Retinal pigment epithelial cell (primary cell): ENCODE data around the gene ZSWIM3.

Experiments used
- DNase-seq: peaks from one replicate; pipeline ENCODE4 v3.0.0-alpha.2; 2010; ENCODE audit warnings: low read depth
- H3K4me3 ChIP-seq: 2 replicates; pipeline ENCODE4 v1.5.1; 2011; ENCODE audit warnings: mild to moderate bottlenecking, low read length, control low read depth, moderate library complexity
- TF ChIP-seq, protein P1 (sequence below): conservative IDR thresholded peaks from 2 replicates; pipeline ENCODE4 v1.5.1; 2011; ENCODE audit warnings: low read depth, low read length, control low read depth, inconsistent platforms

The ZSWIM3 gene

GRCh38 chr20:45902199-45902701, 44.8 kb downstream of the ZSWIM3 start:
- DNase-seq: no peak
- TF ChIP-seq, protein P1, sequence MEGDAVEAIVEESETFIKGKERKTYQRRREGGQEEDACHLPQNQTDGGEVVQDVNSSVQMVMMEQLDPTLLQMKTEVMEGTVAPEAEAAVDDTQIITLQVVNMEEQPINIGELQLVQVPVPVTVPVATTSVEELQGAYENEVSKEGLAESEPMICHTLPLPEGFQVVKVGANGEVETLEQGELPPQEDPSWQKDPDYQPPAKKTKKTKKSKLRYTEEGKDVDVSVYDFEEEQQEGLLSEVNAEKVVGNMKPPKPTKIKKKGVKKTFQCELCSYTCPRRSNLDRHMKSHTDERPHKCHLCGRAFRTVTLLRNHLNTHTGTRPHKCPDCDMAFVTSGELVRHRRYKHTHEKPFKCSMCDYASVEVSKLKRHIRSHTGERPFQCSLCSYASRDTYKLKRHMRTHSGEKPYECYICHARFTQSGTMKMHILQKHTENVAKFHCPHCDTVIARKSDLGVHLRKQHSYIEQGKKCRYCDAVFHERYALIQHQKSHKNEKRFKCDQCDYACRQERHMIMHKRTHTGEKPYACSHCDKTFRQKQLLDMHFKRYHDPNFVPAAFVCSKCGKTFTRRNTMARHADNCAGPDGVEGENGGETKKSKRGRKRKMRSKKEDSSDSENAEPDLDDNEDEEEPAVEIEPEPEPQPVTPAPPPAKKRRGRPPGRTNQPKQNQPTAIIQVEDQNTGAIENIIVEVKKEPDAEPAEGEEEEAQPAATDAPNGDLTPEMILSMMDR: no peak
- H3K4me3 ChIP-seq: no peak overlapping the region

DNA sequence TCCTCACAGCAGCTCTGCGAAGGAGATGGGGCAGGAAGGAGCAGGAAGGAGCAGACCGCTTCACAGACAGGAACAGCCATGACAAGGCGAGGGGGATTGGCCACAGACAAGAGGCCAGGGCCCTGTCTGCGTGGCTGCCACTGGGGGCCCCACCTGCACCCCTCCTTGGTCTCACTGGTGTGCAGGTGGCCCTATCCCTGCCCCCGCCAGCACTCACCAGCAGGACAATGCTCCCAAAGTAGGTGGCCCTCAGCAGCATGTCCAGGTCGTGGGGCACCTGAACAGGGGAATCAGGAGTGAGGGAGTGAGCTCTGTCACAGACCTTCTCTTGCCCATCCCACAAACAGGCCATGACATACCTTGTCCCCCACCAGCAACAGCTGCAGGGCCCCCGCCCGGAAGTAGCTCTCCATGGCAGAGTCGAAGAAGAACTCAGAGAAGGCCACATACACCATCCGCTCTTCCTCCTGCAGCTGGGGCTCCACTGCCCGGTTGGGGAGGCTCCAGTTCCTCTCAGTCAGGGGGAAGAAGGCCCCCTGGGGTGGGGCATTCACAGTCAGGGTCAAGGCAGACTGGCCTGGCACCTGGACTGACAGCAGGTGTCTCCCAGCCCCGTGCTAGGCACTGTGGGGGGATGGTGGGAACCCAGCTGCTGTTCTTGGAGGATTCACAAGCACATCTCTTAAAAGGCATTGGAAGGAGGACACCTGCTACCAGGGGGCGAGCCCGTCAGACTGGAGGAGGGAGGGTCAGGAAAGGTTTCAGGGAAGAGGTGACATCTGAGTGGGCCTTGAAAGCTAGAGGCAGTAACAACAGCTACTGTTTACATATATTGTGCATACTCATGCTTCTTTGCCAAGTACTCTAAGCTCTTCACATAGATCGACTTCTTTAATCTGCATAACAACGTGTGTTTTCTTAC, 47.4 kb downstream of the ZSWIM3 start:
- TF ChIP-seq, protein P1: no peak
- no peak for DNase-seq

DNA sequence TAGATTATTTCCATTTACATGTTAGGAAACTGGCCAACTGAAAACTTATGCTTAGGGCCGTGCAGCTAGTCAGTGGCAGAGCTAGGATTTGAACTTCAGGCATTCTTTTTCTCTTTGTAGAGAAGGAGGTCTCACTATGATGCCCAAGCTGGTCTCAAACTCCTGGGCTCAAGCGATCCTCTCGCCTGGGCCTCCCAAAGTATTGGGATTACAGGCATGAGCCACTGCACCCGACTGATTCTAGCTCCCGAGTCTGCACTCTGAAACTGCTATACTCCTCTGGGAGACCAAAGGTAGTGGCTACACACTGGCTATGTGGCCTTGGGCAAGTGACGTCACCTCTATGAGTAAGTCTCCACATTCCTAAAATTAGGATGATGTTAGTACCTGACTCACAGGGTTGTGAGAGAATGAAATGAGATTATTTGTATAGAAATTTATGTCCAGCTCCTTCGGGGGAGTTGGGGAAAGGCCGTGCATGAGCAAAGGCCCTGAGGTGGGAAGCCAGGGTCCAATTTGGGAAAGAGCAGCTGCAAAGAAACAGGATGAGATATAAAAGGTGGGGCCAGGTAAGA, 48.2 kb downstream of the ZSWIM3 start:
- TF ChIP-seq, protein P1: no peak
- no peak for DNase-seq
- H3K4me3 ChIP-seq: no peak overlapping the region

More for the DNA sequence above, 47.4 kb downstream of the ZSWIM3 start:
- H3K4me3 ChIP-seq: no peak overlapping the region

GRCh38 chr20:45907219-45907948, 50.0 kb downstream of the ZSWIM3 start:
- TF ChIP-seq, protein P1: no peak
- no peak for DNase-seq
- H3K4me3 ChIP-seq: no peak overlapping the region

DNA sequence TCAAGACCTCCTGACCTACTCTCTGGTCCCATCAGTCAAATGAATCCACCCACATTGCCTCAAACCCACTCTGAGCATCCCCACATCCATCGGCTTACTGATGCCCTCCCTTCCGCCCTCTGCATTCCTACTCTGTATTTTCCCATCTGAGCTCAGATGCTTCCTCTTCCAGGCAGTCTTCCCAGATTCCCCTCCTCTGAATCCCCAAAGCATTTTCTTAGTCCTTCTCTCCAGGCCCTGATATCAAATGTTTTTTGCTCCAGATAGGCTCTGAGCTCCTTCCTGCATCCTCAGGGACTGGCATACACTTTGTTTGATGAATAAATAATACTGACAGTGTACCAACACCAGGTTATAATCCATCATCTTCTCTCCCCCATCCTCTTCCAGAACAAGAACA, 50.7 kb downstream of the ZSWIM3 start:
- TF ChIP-seq, protein P1: no peak
- DNase-seq: no peak
- H3K4me3 ChIP-seq: no peak overlapping the region

GRCh38 chr20:45909336-45909808, 52.0 kb downstream of the ZSWIM3 start:
- TF ChIP-seq, protein P1: no peak
- DNase-seq: no peak

More at GRCh38 chr20:45909336-45909808, 52.0 kb downstream of the ZSWIM3 start:
- no peak overlapping the region for H3K4me3 ChIP-seq
